KMS-11 (cell line): ENCODE data around the gene MYO3B.
A peak's percentile ranks its signal among the peaks of the same experiment; 100 is the strongest.

Source experiments
- H2AFZ ChIP-seq: fragments of 200-600 bp; sonication (generic); 2 replicates; pipeline ENCODE4 v1.6.1; 2016; ENCODE audit warnings: antibody characterized with exemption, mixed run types, low read depth
- H3K27ac ChIP-seq: fragments of 200-600 bp; sonication (generic); 2 replicates; pipeline ENCODE4 v1.6.1; 2016; ENCODE audit warnings: mild to moderate bottlenecking, mixed run types
- H3K27me3 ChIP-seq: fragments of 200-600 bp; sonication (generic); 2 replicates; pipeline ENCODE4 v1.6.1; 2017; ENCODE audit warnings: mild to moderate bottlenecking, low read depth, mixed run types, moderate library complexity; ENCODE audit not compliant: insufficient read depth
- H3K36me3 ChIP-seq: fragments of 200-600 bp; sonication (generic); 2 replicates; pipeline ENCODE4 v1.6.1; 2017; ENCODE audit warnings: mild to moderate bottlenecking, mixed run types; ENCODE audit not compliant: insufficient read depth
- H3K4me1 ChIP-seq: fragments of 200-600 bp; sonication (generic); 2 replicates; pipeline ENCODE4 v1.6.1; 2016; ENCODE audit warnings: mild to moderate bottlenecking, low read depth, mixed run types; ENCODE audit not compliant: poor library complexity, severe bottlenecking
- H3K4me2 ChIP-seq: fragments of 200-600 bp; sonication (generic); 2 replicates; pipeline ENCODE4 v1.7.0; 2016; ENCODE audit warnings: mild to moderate bottlenecking, mixed run types
- H3K4me3 ChIP-seq: fragments of 200-600 bp; sonication (generic); IDR thresholded peaks from 2 replicates; pipeline ENCODE4 v1.6.1; 2017; ENCODE audit warnings: low read depth, low read length, mixed read lengths; ENCODE audit not compliant: insufficient read depth
- H3K79me2 ChIP-seq: fragments of 200-600 bp; sonication (generic); 2 replicates; pipeline ENCODE4 v1.6.1; 2016; ENCODE audit warnings: low read depth, mixed run types; ENCODE audit not compliant: insufficient read depth
- H3K9ac ChIP-seq: fragments of 200-600 bp; sonication (generic); 2 replicates; pipeline ENCODE4 v1.6.1; 2016; ENCODE audit warnings: mild to moderate bottlenecking, mixed run types
- H4K20me1 ChIP-seq: fragments of 200-600 bp; sonication (generic); 2 replicates; pipeline ENCODE4 v1.6.1; 2016; ENCODE audit warnings: mild to moderate bottlenecking, mixed run types; ENCODE audit not compliant: insufficient read depth
- TF ChIP-seq, protein P1 (sequence below): fragments of 200-600 bp; sonication (generic); conservative IDR thresholded peaks from 2 replicates; pipeline ENCODE4 v1.6.1; 2017; ENCODE audit warnings: low read depth, mild to moderate bottlenecking, antibody characterized with exemption, low read length, moderate library complexity, mixed read lengths

Gene MYO3B

DNA sequence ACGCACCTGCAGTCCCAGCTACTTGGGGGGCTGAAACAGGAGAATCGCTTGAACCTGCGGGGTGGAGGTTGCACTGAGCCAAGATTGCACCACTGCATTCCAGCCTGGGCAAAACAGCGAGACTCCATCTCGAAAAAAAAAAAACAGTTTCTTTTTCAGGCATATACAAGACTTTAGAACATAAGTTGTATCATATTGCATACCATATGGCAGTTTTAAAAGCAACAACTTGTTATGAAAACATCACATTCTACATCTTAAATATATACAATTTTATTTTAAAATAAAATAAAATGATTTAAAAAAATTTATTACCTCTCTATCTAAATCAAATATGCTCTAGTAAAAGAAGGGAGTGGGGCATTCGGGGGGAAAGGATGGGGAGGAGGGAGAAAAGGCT, 497.8 kb downstream of the MYO3B start:
- TF ChIP-seq, protein P1, sequence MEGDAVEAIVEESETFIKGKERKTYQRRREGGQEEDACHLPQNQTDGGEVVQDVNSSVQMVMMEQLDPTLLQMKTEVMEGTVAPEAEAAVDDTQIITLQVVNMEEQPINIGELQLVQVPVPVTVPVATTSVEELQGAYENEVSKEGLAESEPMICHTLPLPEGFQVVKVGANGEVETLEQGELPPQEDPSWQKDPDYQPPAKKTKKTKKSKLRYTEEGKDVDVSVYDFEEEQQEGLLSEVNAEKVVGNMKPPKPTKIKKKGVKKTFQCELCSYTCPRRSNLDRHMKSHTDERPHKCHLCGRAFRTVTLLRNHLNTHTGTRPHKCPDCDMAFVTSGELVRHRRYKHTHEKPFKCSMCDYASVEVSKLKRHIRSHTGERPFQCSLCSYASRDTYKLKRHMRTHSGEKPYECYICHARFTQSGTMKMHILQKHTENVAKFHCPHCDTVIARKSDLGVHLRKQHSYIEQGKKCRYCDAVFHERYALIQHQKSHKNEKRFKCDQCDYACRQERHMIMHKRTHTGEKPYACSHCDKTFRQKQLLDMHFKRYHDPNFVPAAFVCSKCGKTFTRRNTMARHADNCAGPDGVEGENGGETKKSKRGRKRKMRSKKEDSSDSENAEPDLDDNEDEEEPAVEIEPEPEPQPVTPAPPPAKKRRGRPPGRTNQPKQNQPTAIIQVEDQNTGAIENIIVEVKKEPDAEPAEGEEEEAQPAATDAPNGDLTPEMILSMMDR: no peak
- Histone ChIP-seq H3K9ac (no peak overlapping the region), H2AFZ (no peak overlapping the region), H3K36me3 (no peaks in the 10 kb centered on the region), H4K20me1 (no peaks in the 10 kb centered on the region), H3K4me2 (no peak overlapping the region), H3K79me2 (no peaks in the 10 kb centered on the region), H3K27ac (no peak overlapping the region), H3K27me3 (no peaks in the 10 kb centered on the region), H3K4me1 (peaks cover 20% of the 10 kb centered on the region), H3K4me3 (no peak overlapping the region)

DNA sequence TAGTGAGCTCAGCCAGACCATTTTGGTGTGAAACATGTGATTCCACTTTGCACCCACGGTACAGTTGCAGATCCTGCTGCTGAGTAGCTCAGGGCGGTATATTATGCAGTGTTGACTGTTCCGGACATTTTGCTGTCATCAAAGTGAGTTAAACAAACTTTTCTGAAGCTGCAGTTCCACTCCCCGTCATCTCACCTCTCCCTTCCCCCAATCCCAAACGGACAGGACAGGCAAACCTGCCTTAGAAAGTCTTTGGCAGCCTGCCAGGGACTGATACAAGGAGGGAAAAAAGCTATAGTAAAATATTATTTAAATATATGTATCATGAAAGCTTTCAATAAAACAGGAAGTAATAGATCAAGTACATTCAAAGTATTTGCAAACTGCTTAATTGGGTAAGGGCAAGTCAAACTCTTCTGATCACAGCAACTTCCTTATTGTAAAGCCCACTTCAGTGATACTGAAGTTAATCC, 501.7 kb downstream of the MYO3B start:
- H3K4me2 ChIP-seq: peak overlapping the region; percentile 20
- peaks cover 35% of the 10 kb centered on the region for H3K4me1 ChIP-seq
- no peaks in the 10 kb centered on the region for H3K79me2 ChIP-seq
- H4K20me1 ChIP-seq: no peaks in the 10 kb centered on the region
- no peaks in the 10 kb centered on the region for H3K36me3 ChIP-seq
- H3K4me3 ChIP-seq: no peak overlapping the region
- peak overlapping the region; percentile 20; the same call in 1 of the 2 replicates for H3K9ac ChIP-seq
- peak overlapping the region; percentile 77 for H3K27ac ChIP-seq
- H3K27me3 ChIP-seq: no peaks in the 10 kb centered on the region
- TF ChIP-seq, protein P1: no peak
- H2AFZ ChIP-seq: peak overlapping the region; percentile 26; the same call in 1 of the 2 replicates

DNA sequence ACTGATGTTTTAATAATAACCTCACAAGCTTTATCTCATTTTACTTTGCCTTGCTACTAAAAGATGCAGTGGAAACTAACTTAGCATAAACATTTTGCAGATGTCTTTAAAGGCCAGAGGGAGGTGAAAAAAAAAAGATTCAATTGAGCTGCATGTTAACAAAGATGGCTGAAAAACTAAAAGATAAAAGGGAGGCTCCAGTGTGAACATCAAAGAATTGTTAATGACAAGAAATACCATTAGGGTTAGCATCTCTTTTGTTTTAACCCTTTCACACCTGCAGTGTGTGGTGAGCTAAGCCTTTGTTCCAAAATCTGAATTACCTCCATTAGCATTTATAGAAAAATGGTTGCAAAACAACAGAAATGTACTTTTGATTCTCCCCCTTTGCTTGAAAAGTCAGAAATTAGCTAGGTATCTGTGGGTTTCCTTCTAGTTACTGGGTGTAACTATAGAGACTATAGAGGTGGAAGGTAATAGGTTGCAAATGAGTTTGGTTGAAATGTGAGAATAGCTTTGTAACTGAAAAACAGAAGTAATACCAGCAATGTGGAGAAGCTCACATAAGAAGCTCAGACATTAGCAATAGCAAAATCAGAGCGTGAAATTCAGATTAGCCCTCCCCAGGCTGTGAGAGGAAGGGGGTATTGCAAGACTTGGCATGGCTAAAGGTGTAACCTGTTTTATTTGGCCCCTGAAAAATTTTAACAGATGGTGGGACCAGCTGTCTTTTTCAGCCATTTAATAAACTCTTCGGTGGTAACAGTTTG, 502.4 kb downstream of the MYO3B start:
- Histone ChIP-seq H3K27ac (peak overlapping the region; percentile 77), H2AFZ (peak overlapping the region; percentile 26), H3K4me1 (peaks cover 35% of the 10 kb centered on the region), H3K36me3 (no peaks in the 10 kb centered on the region), H3K4me2 (peak overlapping the region; percentile 20), H4K20me1 (no peaks in the 10 kb centered on the region), H3K4me3 (no peak overlapping the region), H3K27me3 (no peaks in the 10 kb centered on the region), H3K79me2 (no peaks in the 10 kb centered on the region), H3K9ac (peak overlapping the region; percentile 20; the same call in 1 of the 2 replicates)
- TF ChIP-seq, protein P1: no peak

DNA sequence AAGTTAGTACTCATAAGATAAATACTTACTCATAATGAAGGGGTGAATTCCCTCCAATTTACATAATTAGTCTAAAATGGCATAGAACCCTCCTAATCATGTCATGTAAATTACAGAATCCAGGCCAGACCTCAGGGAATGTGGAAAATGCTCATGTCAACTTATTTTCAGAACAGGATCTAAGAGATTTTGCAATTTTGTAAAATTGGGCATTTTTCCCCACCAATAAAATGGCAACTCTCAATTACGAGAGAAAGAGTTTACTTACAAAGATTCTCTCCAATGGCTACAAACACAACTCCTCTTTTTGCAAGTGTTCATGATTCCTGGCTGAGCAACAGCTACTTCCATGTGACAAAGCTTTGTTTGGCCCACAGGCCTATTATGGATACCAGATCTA, 503.4 kb downstream of the MYO3B start:
- TF ChIP-seq, protein P1: no peak
- no peak overlapping the region for H3K9ac ChIP-seq
- no peaks in the 10 kb centered on the region for H3K36me3 ChIP-seq
- H3K4me2 ChIP-seq: peak overlapping the region; percentile 20; the same call in 1 of the 2 replicates
- H3K4me3 ChIP-seq: no peak overlapping the region
- no peak overlapping the region for H2AFZ ChIP-seq
- H3K79me2 ChIP-seq: no peaks in the 10 kb centered on the region
- H3K27ac ChIP-seq: peak overlapping the region; percentile 77; the same call in 1 of the 2 replicates
- no peaks in the 10 kb centered on the region for H4K20me1 ChIP-seq
- no peaks in the 10 kb centered on the region for H3K27me3 ChIP-seq
- H3K4me1 ChIP-seq: peaks cover 35% of the 10 kb centered on the region
